K562 (cell line): ENCODE results near the gene MAGIX. TPM values are rescaled to one million over a fixed set of nuclear protein-coding genes. Genes with fewer than 3 reads are reported as not detected.

Experiments used
- CHD4 ChIP-seq: fragments of 200-600 bp; sonication (generic); IDR thresholded peaks from 3 replicates; pipeline ENCODE4 v1.6.1; 2012; ENCODE audit warnings: low read depth, mild to moderate bottlenecking, mixed read lengths, low read length, inconsistent platforms; ENCODE audit not compliant: insufficient read depth, insufficient replicate concordance, poor library complexity, severe bottlenecking
- ETV1 ChIP-seq: fragments of 450-650 bp; conservative IDR thresholded peaks from 2 replicates; pipeline ENCODE4 v1.6.1; 2016; ENCODE audit warnings: missing genetic modification characterization, control low read depth, low read depth, missing compliant biosample characterization
- FOS ChIP-seq: IDR thresholded peaks from 3 replicates; pipeline ENCODE4 v1.6.1; 2011; ENCODE audit not compliant: insufficient read length; ENCODE audit errors: extremely low read depth
- KAT2B ChIP-seq: IDR thresholded peaks from one replicate; pipeline ENCODE4 v1.6.1; 2012; ENCODE audit warnings: low read depth, mild to moderate bottlenecking, control low read depth, inconsistent platforms, low read length, moderate library complexity
- KAT7 ChIP-seq: sonication (generic); formaldehyde crosslinking; IDR thresholded peaks from 2 replicates; pipeline ENCODE4 v1.8.0; 2022; ENCODE audit warnings: missing genetic modification reagents, mild to moderate bottlenecking, borderline replicate concordance
- KDM1A ChIP-seq, 2 experiments: fragments of 450-650 bp; IDR thresholded peaks; 2 replicates each; pipeline ENCODE4 v1.6.1; 2016; ENCODE audit warnings: mild to moderate bottlenecking in 2 of 2
- LEF1 ChIP-seq: fragments of 450-650 bp; IDR thresholded peaks from 2 replicates; pipeline ENCODE4 v1.6.1; 2016; ENCODE audit warnings: mild to moderate bottlenecking
- MCM3 ChIP-seq: fragments of 450-650 bp; IDR thresholded peaks from 2 replicates; pipeline ENCODE4 v1.6.1; 2016
- MECOM ChIP-seq: fragments of 250-450 bp; sonication (Bioruptor Pico); IDR thresholded peaks from 2 replicates; pipeline ENCODE4 v1.8.0; 2022; ENCODE audit warnings: inconsistent platforms
- MGA ChIP-seq: fragments of 450-650 bp; IDR thresholded peaks from 2 replicates; pipeline ENCODE4 v1.6.1; 2016; ENCODE audit warnings: mild to moderate bottlenecking, moderate library complexity
- PRMT5 ChIP-seq: sonication (generic); formaldehyde crosslinking; IDR thresholded peaks from 2 replicates; pipeline ENCODE4 v1.5.0; 2020; ENCODE audit warnings: missing genetic modification reagents
- RBBP5 ChIP-seq: fragments of 200-600 bp; sonication (generic); IDR thresholded peaks from 2 replicates; pipeline ENCODE4 v1.6.1; 2012; ENCODE audit warnings: borderline replicate concordance, mild to moderate bottlenecking, low read length, control low read depth, inconsistent platforms; ENCODE audit not compliant: insufficient read depth, poor library complexity, severe bottlenecking
- RBM22 ChIP-seq: fragments of 200-400 bp; formaldehyde crosslinking; IDR thresholded peaks from 2 replicates; pipeline ENCODE4 v1.6.1; 2018; ENCODE audit warnings: low read length, low read depth; ENCODE audit not compliant: poor library complexity, severe bottlenecking
- ZNF165 ChIP-seq: fragments of 250-450 bp; sonication (Bioruptor Pico); IDR thresholded peaks from 2 replicates; pipeline ENCODE4 v1.4.0; 2020; ENCODE audit warnings: borderline replicate concordance
- ZNF277 ChIP-seq: fragments of 250-450 bp; sonication (Bioruptor Pico); IDR thresholded peaks from 2 replicates; pipeline ENCODE4 v1.8.0; 2022; ENCODE audit warnings: inconsistent platforms, mild to moderate bottlenecking, moderate library complexity, borderline replicate concordance
- ZNF584 ChIP-seq: fragments of 200-800 bp; sonication (Bioruptor generic); IDR thresholded peaks from 2 replicates; pipeline ENCODE4 v1.6.1; 2016; ENCODE audit warnings: low read depth, mild to moderate bottlenecking, missing genetic modification characterization, missing compliant biosample characterization
- polyA plus RNA-seq, 8 experiments: library from polyadenylated mRNA; depleted of rRNA in 4 of 8; stranded (reverse) in 5 of 8; unstranded in 3 of 8; fragments of >200 nt; fragmentation: Nextera tagmentation in 2 of 8; fragmentation: Illumina TruSeq in 1 of 8; extraction: Ambion mirVana in 2 of 8; extraction: Trizol in 1 of 8; gene quantifications; 2 replicates each; pipeline versions ENCODE4 v1.2.1 to v1.2.3, GENCODE V29; 2011 to 2014; ENCODE audit warnings: inconsistent platforms in 1 of 8, missing spikeins in 1 of 8
- total RNA-seq, 7 experiments: library from RNA; depleted of rRNA in 6 of 7; stranded (reverse); fragments of >200 nt in 6 of 7; fragmentation: Illumina TruSeq in 2 of 7; extraction: Trizol in 2 of 7; gene quantifications; 2 replicates each; pipeline versions ENCODE4 v1.2.1 to v1.2.3, GENCODE V29; 2011 to 2021; ENCODE audit warnings: low replicate concordance in 1 of 7

MAGIX gene
- total and polyA plus RNA-seq, 9 of the 15 experiments (the other 6 are each of a cell fraction or from before 2014, with no cell fraction given), result 0.08 to 3.5 (median 0.47) TPM

GRCh38 chrX:49190821-49191573 is 28.4 kb downstream of the MAGIX start (continued):
- TF ChIP-seq MGA, result no peak
- TF ChIP-seq RBBP5, result no peak
- TF ChIP-seq PRMT5, result no peak
- TF ChIP-seq MCM3, result no peak
- TF ChIP-seq RBM22, result no peak
- no peak for TF ChIP-seq ZNF277 (CRISPR knock-in tag)
- no peak for TF ChIP-seq KAT7 (CRISPR knock-in tag)
- TF ChIP-seq LEF1, result no peak
- TF ChIP-seq MECOM, result no peak
- no peak for TF ChIP-seq CHD4
- peak; percentile 90 for TF ChIP-seq FOS
- TF ChIP-seq ZNF584 (CRISPR knock-in tag), result no peak
- no peak for TF ChIP-seq ETV1 (tag)
- TF ChIP-seq KDM1A (IDR thresholded peaks at IDR 0.05), result no peak
- no peak for TF ChIP-seq KAT2B
- TF ChIP-seq ZNF165 (CRISPR knock-in tag), result no peak
